WTC11 (cell line): ENCODE data around the gene PTGES3L. TPM values are rescaled to one million over a fixed set of nuclear protein-coding genes. Genes with fewer than 3 reads are reported as not detected.

Source experiments
- ATAC-seq: fragments of 200-7000 bp; cut with Tn5 transposase; 2 replicates; pipeline ENCODE4 v1.10.0; 2021; ENCODE audit warnings: mild to moderate bottlenecking, moderate library complexity
- CTCF ChIA-PET: fragments of 300-600 bp; sonication (Branson Sonifier 250); formaldehyde crosslinking; loops from one replicate; lab custom pipeline; 2021; ENCODE audit warnings: antibody characterized with exemption; lab: Charles Lee
- POLR2A ChIA-PET: fragments of 350-600 bp; sonication (Branson Sonifier 250); formaldehyde crosslinking; loops from one replicate; lab custom pipeline; 2021; ENCODE audit warnings: antibody characterized with exemption; lab: Charles Lee
- DNase-seq: peaks from one replicate; pipeline ENCODE4 v3.0.0; 2021; ENCODE audit warnings: low spot score
- H3K27ac Mint-ChIP-seq: 2 replicates; pipeline ENCODE4 v1.8.0; 2021; ENCODE audit warnings: mixed read lengths
- H3K27me3 Mint-ChIP-seq: 2 replicates; pipeline ENCODE4 v1.8.0; 2021; ENCODE audit warnings: low read depth, mild to moderate bottlenecking, moderate library complexity, mixed read lengths
- H3K36me3 Mint-ChIP-seq: 2 replicates; pipeline ENCODE4 v1.8.0; 2021; ENCODE audit warnings: mixed read lengths
- H3K4me1 Mint-ChIP-seq: 2 replicates; pipeline ENCODE4 v1.8.0; 2022; ENCODE audit warnings: mixed read lengths
- H3K4me3 Mint-ChIP-seq: 2 replicates; pipeline ENCODE4 v1.8.0; 2021; ENCODE audit warnings: mild to moderate bottlenecking, moderate library complexity, mixed read lengths
- H3K9me3 Mint-ChIP-seq: 2 replicates; pipeline ENCODE4 v1.8.0; 2021; ENCODE audit warnings: mixed read lengths
- CREB1 ChIP-seq: sonication (generic); formaldehyde crosslinking; IDR thresholded peaks from 2 replicates; pipeline ENCODE4 v1.8.0; 2023; ENCODE audit warnings: mild to moderate bottlenecking, missing genetic modification reagents
- ELF4 ChIP-seq: sonication (generic); formaldehyde crosslinking; IDR thresholded peaks from 2 replicates; pipeline ENCODE4 v1.8.1; 2022; ENCODE audit warnings: low read depth, mild to moderate bottlenecking, moderate library complexity, missing genetic modification reagents
- ETV6 ChIP-seq: sonication (generic); formaldehyde crosslinking; IDR thresholded peaks from 2 replicates; pipeline ENCODE4 v1.8.1; 2022; ENCODE audit warnings: mild to moderate bottlenecking, missing genetic modification reagents
- FOXJ3 ChIP-seq: sonication (generic); formaldehyde crosslinking; IDR thresholded peaks from 2 replicates; pipeline ENCODE4 v1.9.0; 2021; ENCODE audit warnings: missing genetic modification reagents, mild to moderate bottlenecking, borderline replicate concordance
- GRHL2 ChIP-seq: fragments of 250-450 bp; sonication (Bioruptor Pico); IDR thresholded peaks from 2 replicates; pipeline ENCODE4 v1.8.0; 2022; ENCODE audit warnings: mild to moderate bottlenecking, moderate library complexity; ENCODE audit not compliant: insufficient replicate concordance, severe bottlenecking
- HMGA2 ChIP-seq: fragments of 250-450 bp; sonication (Bioruptor Pico); IDR thresholded peaks from 2 replicates; pipeline ENCODE4 v1.4.0; 2021; ENCODE audit warnings: mild to moderate bottlenecking, moderate library complexity
- NFATC4 ChIP-seq: fragments of 250-450 bp; sonication (Bioruptor Pico); IDR thresholded peaks from 2 replicates; pipeline ENCODE4 v1.9.0; 2021; ENCODE audit warnings: mild to moderate bottlenecking
- NR3C1 ChIP-seq: sonication (generic); formaldehyde crosslinking; conservative IDR thresholded peaks from 2 replicates; pipeline ENCODE4 v1.8.1; 2023; ENCODE audit warnings: low read depth, mild to moderate bottlenecking, missing genetic modification reagents
- PRRX2 ChIP-seq: fragments of 250-450 bp; sonication (Bioruptor Pico); IDR thresholded peaks from 2 replicates; pipeline ENCODE4 v1.8.0; 2021; ENCODE audit warnings: mild to moderate bottlenecking
- ZNF121 ChIP-seq: sonication (generic); formaldehyde crosslinking; IDR thresholded peaks from 2 replicates; pipeline ENCODE4 v1.8.0; 2023; ENCODE audit warnings: missing genetic modification reagents
- ZNF232 ChIP-seq: sonication (generic); formaldehyde crosslinking; IDR thresholded peaks from 2 replicates; pipeline ENCODE4 v1.8.0; 2022; ENCODE audit warnings: mild to moderate bottlenecking, missing genetic modification reagents
- ZNF396 ChIP-seq: fragments of 250-450 bp; sonication (Bioruptor Pico); IDR thresholded peaks from 2 replicates; pipeline ENCODE4 v1.8.0; 2021; ENCODE audit warnings: mild to moderate bottlenecking, moderate library complexity, borderline replicate concordance
- ZNF416 ChIP-seq: fragments of 250-450 bp; sonication (Bioruptor Pico); IDR thresholded peaks from 2 replicates; pipeline ENCODE4 v1.9.0; 2021; ENCODE audit warnings: mild to moderate bottlenecking, inconsistent platforms
- ZNF671 ChIP-seq: fragments of 250-450 bp; sonication (Bioruptor Pico); IDR thresholded peaks from 2 replicates; pipeline ENCODE4 v1.8.0; 2021; ENCODE audit warnings: mild to moderate bottlenecking
- total RNA-seq: library from RNA; stranded (reverse); gene quantifications from 3 replicates; pipeline ENCODE4 v1.2.3, GENCODE V29; 2021
- TF ChIP-seq, protein P1 (sequence below): sonication (generic); formaldehyde crosslinking; IDR thresholded peaks from 2 replicates; pipeline ENCODE4 v1.8.1; 2023; ENCODE audit warnings: mild to moderate bottlenecking, missing genetic modification reagents, moderate library complexity
- TF ChIP-seq, protein P2 (sequence below): fragments of 250-450 bp; sonication (Bioruptor Pico); IDR thresholded peaks from 2 replicates; pipeline ENCODE4 v1.9.0; 2021; ENCODE audit warnings: mild to moderate bottlenecking
- TF ChIP-seq, protein P3 (sequence below): sonication (generic); formaldehyde crosslinking; IDR thresholded peaks from 2 replicates; pipeline ENCODE4 v1.8.1; 2022; ENCODE audit warnings: mild to moderate bottlenecking, missing genetic modification reagents, moderate library complexity, borderline replicate concordance
- TF ChIP-seq, protein P4 (sequence below): fragments of 250-450 bp; sonication (Bioruptor Pico); IDR thresholded peaks from 2 replicates; pipeline ENCODE4 v1.9.0; 2021; ENCODE audit warnings: mild to moderate bottlenecking
- TF ChIP-seq, protein P5 (sequence below): sonication (generic); formaldehyde crosslinking; IDR thresholded peaks from 2 replicates; pipeline ENCODE4 v1.8.0; 2022; ENCODE audit warnings: mild to moderate bottlenecking, missing genetic modification reagents
- TF ChIP-seq, protein P6 (sequence below): sonication (generic); formaldehyde crosslinking; IDR thresholded peaks from 2 replicates; pipeline ENCODE4 v1.8.1; 2023; ENCODE audit warnings: mild to moderate bottlenecking, missing genetic modification reagents
- TF ChIP-seq, protein P7 (sequence below): sonication (generic); formaldehyde crosslinking; IDR thresholded peaks from 2 replicates; pipeline ENCODE4 v1.8.0; 2022; ENCODE audit warnings: mild to moderate bottlenecking, missing genetic modification reagents
- TF ChIP-seq, protein P8 (sequence below): fragments of 250-450 bp; sonication (Bioruptor Pico); IDR thresholded peaks from 2 replicates; pipeline ENCODE4 v2.1.2; 2022; ENCODE audit warnings: mild to moderate bottlenecking, moderate library complexity

Gene PTGES3L
- total RNA-seq, 1 experiment from 2014 or later, result 2.1 TPM

DNA sequence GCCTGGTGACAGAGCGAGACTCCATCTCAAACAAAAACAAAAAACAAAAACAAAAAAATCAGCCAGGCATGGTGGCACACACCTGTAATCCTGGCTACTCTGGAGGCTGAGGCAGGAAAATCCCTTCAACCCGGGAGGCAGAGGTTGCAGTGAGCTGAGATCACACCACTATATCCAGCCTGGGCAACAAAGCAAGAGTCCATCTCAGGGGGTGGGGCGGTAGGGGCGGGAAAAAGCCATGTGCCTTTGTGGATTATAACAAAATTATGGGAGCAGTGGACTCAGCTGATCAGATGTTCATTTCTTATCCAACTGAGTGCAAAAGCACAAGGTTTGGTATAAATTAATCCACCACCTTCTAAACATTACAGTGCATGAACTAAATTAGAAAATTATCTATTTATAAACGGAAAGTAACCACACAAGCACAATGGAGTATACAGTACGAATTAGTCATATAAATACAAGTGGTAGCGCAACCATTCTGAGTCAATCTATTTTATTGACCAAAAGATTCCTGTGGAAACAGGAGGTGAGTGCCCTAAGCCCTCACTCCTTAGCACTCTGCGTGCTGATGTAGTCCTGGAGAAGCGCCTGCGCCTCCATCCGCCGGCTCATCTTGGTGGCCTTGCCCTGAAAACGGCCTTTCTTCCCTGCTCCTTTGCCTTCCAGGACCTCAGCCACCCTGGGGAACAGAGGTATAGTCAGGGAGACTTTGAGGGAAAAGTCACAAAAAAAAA is 29.7 kb downstream of the PTGES3L start (continued):
- no peak for TF ChIP-seq PRRX2 (CRISPR knock-in tag)
- TF ChIP-seq ZNF232 (CRISPR knock-in tag), result no peak
- no peak for TF ChIP-seq NR3C1 (CRISPR knock-in tag)
- TF ChIP-seq, protein P1, sequence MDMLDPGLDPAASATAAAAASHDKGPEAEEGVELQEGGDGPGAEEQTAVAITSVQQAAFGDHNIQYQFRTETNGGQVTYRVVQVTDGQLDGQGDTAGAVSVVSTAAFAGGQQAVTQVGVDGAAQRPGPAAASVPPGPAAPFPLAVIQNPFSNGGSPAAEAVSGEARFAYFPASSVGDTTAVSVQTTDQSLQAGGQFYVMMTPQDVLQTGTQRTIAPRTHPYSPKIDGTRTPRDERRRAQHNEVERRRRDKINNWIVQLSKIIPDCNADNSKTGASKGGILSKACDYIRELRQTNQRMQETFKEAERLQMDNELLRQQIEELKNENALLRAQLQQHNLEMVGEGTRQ (CRISPR knock-in tag), result no peak

DNA sequence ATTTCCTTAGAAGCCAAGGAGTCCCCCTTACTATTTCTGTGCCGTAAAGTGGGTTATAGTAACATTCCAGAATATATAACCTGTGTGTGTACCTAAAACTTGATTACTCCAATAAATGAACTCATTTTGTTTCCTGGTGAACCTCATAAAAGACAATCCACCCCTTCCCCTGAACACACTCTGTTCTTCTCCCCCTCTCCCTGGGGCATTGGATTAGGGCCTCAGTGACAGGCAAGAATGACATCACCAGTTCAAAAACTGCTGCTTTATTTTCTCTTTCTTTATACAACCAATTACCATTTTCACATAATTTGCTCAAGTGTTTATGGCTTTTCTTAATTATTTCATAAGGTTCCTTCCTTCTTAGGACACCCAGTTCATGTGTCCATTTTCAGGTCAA is 33.1 kb downstream of the PTGES3L start:
- H3K27me3 Mint-ChIP-seq, result no peaks in the 10 kb centered on the region
- no peaks in the 10 kb centered on the region for H3K4me1 Mint-ChIP-seq
- POLR2A ChIA-PET, result no interaction called here
- CTCF ChIA-PET, result interaction anchor here (1.0 to 1.5 kb wide), 2 partner anchors 51 to 104 kb away, joined by 3 to 5 read pairs; partner anchors contain the start of gene RPL27
- H3K27ac Mint-ChIP-seq, result no peak overlapping the region
- H3K36me3 Mint-ChIP-seq, result peaks cover 26% of the 10 kb centered on the region
- no peaks in the 10 kb centered on the region for H3K9me3 Mint-ChIP-seq
- DNase-seq (no peak), ATAC-seq (no peak)
- no peak for TF ChIP-seq NFATC4 (CRISPR knock-in tag)
- TF ChIP-seq FOXJ3, result no peak
- TF ChIP-seq, protein P2, sequence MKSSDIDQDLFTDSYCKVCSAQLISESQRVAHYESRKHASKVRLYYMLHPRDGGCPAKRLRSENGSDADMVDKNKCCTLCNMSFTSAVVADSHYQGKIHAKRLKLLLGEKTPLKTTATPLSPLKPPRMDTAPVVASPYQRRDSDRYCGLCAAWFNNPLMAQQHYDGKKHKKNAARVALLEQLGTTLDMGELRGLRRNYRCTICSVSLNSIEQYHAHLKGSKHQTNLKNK (CRISPR knock-in tag), result no peak
- no peak for TF ChIP-seq ZNF671
- TF ChIP-seq, protein P3, sequence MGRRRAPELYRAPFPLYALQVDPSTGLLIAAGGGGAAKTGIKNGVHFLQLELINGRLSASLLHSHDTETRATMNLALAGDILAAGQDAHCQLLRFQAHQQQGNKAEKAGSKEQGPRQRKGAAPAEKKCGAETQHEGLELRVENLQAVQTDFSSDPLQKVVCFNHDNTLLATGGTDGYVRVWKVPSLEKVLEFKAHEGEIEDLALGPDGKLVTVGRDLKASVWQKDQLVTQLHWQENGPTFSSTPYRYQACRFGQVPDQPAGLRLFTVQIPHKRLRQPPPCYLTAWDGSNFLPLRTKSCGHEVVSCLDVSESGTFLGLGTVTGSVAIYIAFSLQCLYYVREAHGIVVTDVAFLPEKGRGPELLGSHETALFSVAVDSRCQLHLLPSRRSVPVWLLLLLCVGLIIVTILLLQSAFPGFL (CRISPR knock-in tag), result no peak
- no peak for TF ChIP-seq ZNF121 (CRISPR knock-in tag)
- no peak for TF ChIP-seq HMGA2 (CRISPR knock-in tag)
- TF ChIP-seq ETV6 (CRISPR knock-in tag), result no peak
- no peak overlapping the region for H3K4me3 Mint-ChIP-seq

DNA sequence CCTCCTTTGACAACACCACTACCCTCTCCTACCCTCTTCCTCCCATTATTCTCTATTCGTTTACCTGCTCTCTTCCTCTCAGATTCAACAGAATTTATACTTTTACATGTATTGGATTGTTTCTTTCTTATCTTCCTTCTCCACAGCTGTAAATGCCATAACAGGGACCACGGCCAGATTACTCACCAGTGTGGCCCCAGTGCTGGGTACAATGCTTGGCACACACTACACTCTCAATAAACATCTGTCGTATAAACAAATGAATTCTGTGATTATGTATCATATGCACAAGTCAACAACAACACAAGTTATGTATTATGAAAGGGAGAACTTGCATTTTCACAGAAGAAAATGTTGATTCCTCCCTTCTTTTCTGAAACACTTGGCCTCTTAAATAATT is 35.7 kb downstream of the PTGES3L start:
- Mint-ChIP-seq H3K27me3 (no peaks in the 10 kb centered on the region), H3K4me1 (no peaks in the 10 kb centered on the region), H3K27ac (no peak overlapping the region), H3K9me3 (no peaks in the 10 kb centered on the region), H3K36me3 (0 out of 2 replicates have a peak, but pooled peaks cover 1% of the 10 kb centered on the region), H3K4me3 (no peak overlapping the region)
- ChIA-PET POLR2A (no interaction called here), CTCF (interaction anchor here (1.2 kb wide), 1 partner anchor 15 kb away, joined by 5 read pairs; no protein-coding TSS in a partner anchor)
- no peak for ATAC-seq
- no peak for DNase-seq
- TF ChIP-seq CREB1 (no peak), ZNF396 (CRISPR knock-in tag) (no peak), ELF4 (CRISPR knock-in tag) (no peak), GRHL2 (CRISPR knock-in tag) (no peak), ZNF416 (CRISPR knock-in tag) (no peak)
- TF ChIP-seq, protein P4, sequence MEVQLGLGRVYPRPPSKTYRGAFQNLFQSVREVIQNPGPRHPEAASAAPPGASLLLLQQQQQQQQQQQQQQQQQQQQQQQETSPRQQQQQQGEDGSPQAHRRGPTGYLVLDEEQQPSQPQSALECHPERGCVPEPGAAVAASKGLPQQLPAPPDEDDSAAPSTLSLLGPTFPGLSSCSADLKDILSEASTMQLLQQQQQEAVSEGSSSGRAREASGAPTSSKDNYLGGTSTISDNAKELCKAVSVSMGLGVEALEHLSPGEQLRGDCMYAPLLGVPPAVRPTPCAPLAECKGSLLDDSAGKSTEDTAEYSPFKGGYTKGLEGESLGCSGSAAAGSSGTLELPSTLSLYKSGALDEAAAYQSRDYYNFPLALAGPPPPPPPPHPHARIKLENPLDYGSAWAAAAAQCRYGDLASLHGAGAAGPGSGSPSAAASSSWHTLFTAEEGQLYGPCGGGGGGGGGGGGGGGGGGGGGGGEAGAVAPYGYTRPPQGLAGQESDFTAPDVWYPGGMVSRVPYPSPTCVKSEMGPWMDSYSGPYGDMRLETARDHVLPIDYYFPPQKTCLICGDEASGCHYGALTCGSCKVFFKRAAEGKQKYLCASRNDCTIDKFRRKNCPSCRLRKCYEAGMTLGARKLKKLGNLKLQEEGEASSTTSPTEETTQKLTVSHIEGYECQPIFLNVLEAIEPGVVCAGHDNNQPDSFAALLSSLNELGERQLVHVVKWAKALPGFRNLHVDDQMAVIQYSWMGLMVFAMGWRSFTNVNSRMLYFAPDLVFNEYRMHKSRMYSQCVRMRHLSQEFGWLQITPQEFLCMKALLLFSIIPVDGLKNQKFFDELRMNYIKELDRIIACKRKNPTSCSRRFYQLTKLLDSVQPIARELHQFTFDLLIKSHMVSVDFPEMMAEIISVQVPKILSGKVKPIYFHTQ (CRISPR knock-in tag), result no peak
- TF ChIP-seq, protein P5, sequence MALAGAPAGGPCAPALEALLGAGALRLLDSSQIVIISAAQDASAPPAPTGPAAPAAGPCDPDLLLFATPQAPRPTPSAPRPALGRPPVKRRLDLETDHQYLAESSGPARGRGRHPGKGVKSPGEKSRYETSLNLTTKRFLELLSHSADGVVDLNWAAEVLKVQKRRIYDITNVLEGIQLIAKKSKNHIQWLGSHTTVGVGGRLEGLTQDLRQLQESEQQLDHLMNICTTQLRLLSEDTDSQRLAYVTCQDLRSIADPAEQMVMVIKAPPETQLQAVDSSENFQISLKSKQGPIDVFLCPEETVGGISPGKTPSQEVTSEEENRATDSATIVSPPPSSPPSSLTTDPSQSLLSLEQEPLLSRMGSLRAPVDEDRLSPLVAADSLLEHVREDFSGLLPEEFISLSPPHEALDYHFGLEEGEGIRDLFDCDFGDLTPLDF (CRISPR knock-in tag), result no peak
- TF ChIP-seq, protein P6, sequence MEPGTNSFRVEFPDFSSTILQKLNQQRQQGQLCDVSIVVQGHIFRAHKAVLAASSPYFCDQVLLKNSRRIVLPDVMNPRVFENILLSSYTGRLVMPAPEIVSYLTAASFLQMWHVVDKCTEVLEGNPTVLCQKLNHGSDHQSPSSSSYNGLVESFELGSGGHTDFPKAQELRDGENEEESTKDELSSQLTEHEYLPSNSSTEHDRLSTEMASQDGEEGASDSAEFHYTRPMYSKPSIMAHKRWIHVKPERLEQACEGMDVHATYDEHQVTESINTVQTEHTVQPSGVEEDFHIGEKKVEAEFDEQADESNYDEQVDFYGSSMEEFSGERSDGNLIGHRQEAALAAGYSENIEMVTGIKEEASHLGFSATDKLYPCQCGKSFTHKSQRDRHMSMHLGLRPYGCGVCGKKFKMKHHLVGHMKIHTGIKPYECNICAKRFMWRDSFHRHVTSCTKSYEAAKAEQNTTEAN (CRISPR knock-in tag), result no peak
- TF ChIP-seq, protein P7, sequence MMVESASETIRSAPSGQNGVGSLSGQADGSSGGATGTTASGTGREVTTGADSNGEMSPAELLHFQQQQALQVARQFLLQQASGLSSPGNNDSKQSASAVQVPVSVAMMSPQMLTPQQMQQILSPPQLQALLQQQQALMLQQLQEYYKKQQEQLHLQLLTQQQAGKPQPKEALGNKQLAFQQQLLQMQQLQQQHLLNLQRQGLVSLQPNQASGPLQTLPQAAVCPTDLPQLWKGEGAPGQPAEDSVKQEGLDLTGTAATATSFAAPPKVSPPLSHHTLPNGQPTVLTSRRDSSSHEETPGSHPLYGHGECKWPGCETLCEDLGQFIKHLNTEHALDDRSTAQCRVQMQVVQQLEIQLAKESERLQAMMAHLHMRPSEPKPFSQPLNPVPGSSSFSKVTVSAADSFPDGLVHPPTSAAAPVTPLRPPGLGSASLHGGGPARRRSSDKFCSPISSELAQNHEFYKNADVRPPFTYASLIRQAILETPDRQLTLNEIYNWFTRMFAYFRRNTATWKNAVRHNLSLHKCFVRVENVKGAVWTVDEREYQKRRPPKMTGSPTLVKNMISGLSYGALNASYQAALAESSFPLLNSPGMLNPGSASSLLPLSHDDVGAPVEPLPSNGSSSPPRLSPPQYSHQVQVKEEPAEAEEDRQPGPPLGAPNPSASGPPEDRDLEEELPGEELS, result no peak
- TF ChIP-seq, protein P8, sequence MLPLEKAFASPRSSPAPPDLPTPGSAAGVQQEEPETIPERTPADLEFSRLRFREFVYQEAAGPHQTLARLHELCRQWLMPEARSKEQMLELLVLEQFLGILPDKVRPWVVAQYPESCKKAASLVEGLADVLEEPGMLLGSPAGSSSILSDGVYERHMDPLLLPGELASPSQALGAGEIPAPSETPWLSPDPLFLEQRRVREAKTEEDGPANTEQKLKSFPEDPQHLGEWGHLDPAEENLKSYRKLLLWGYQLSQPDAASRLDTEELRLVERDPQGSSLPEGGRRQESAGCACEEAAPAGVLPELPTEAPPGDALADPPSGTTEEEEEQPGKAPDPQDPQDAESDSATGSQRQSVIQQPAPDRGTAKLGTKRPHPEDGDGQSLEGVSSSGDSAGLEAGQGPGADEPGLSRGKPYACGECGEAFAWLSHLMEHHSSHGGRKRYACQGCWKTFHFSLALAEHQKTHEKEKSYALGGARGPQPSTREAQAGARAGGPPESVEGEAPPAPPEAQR (CRISPR knock-in tag), result no peak
